OCI-LY1 (cell line): ENCODE measurements around the gene TTLL11.

ENCODE experiments used
- H2AFZ ChIP-seq: fragments of 200-600 bp; sonication (generic), shearing (Covaris generic); 2 replicates; pipeline ENCODE4 v1.6.0; 2014; ENCODE audit warnings: antibody characterized with exemption, mild to moderate bottlenecking, low read length
- H3F3A ChIP-seq: fragments of 200-600 bp; sonication (generic), shearing (Covaris generic); 2 replicates; pipeline ENCODE4 v1.6.0; 2014; ENCODE audit warnings: mild to moderate bottlenecking, antibody characterized with exemption, low read length, moderate library complexity; ENCODE audit not compliant: insufficient read depth
- H3K27ac ChIP-seq: fragments of 200-600 bp; sonication (generic); 2 replicates; pipeline ENCODE4 v1.5.1; 2014; ENCODE audit warnings: low read length, mixed run types, mild to moderate bottlenecking, low read depth; ENCODE audit not compliant: poor library complexity, severe bottlenecking
- H3K27me3 ChIP-seq: fragments of 200-600 bp; sonication (generic); 2 replicates; pipeline ENCODE4 v1.6.0; 2014; ENCODE audit warnings: antibody characterized with exemption, mild to moderate bottlenecking, low read length, moderate library complexity; ENCODE audit not compliant: insufficient read depth
- H3K36me3 ChIP-seq: fragments of 200-600 bp; sonication (generic); 2 replicates; pipeline ENCODE4 v1.6.1; 2014; ENCODE audit warnings: mild to moderate bottlenecking, antibody characterized with exemption, low read length, moderate library complexity, mixed read lengths; ENCODE audit not compliant: insufficient read depth
- H3K4me1 ChIP-seq: fragments of 200-600 bp; sonication (generic); 2 replicates; pipeline ENCODE4 v1.5.1; 2014; ENCODE audit warnings: mild to moderate bottlenecking, low read length, moderate library complexity; ENCODE audit not compliant: insufficient read depth, severe bottlenecking
- H3K4me2 ChIP-seq: fragments of 200-600 bp; sonication (generic), shearing (Covaris generic); 2 replicates; pipeline ENCODE4 v1.6.1; 2014; ENCODE audit warnings: low read length
- H3K4me3 ChIP-seq: fragments of 200-600 bp; sonication (generic); 2 replicates; pipeline ENCODE4 v1.5.1; 2014; ENCODE audit warnings: low read length, low read depth, mild to moderate bottlenecking, mixed read lengths; ENCODE audit not compliant: poor library complexity, severe bottlenecking
- H3K79me2 ChIP-seq: fragments of 200-600 bp; shearing (Covaris generic); 2 replicates; pipeline ENCODE4 v1.6.1; 2016; ENCODE audit warnings: mixed run types, low read length, mixed read lengths; ENCODE audit not compliant: insufficient read depth
- H3K9ac ChIP-seq: fragments of 200-600 bp; sonication (generic), shearing (Covaris generic); 2 replicates; pipeline ENCODE4 v1.6.1; 2014; ENCODE audit warnings: mild to moderate bottlenecking, low read length, mixed read lengths
- H3K9me2 ChIP-seq: fragments of 200-600 bp; sonication (generic), shearing (Covaris generic); 2 replicates; pipeline ENCODE4 v1.6.1; 2014; ENCODE audit warnings: low read depth, mild to moderate bottlenecking, low read length, mixed read lengths
- H3K9me3 ChIP-seq: fragments of 200-600 bp; shearing (Covaris generic); 2 replicates; pipeline ENCODE4 v1.6.1; 2014; ENCODE audit warnings: low read length, mixed read lengths
- H4K20me1 ChIP-seq: fragments of 200-600 bp; sonication (generic), shearing (Covaris generic); 2 replicates; pipeline ENCODE4 v1.6.0; 2016; ENCODE audit warnings: mild to moderate bottlenecking, low read length; ENCODE audit not compliant: insufficient read depth
- CTCF ChIP-seq: fragments of 200-600 bp; sonication (generic), shearing (Covaris generic); IDR thresholded peaks from 2 replicates; pipeline ENCODE4 v1.5.1; 2017; ENCODE audit warnings: mild to moderate bottlenecking, antibody characterized with exemption, low read length, moderate library complexity, mixed read lengths
- EZH2 ChIP-seq: fragments of 200-600 bp; sonication (generic), shearing (Covaris generic); IDR thresholded peaks from 2 replicates; pipeline ENCODE4 v1.8.0; 2017; ENCODE audit warnings: borderline replicate concordance, mixed run types, mild to moderate bottlenecking, antibody characterized with exemption, low read length, moderate library complexity, mixed read lengths

TTLL11 gene

GRCh38 chr9:121815084-121815483, 278.0 kb downstream of the TTLL11 start:
- Histone ChIP-seq H3K27me3 (no peaks in the 10 kb centered on the region), H2AFZ (no peak overlapping the region), H3K4me2 (no peak overlapping the region), H4K20me1 (no peaks in the 10 kb centered on the region), H3K36me3 (no peaks in the 10 kb centered on the region), H3K9me2 (no peaks in the 10 kb centered on the region), H3K9me3 (no peaks in the 10 kb centered on the region), H3K9ac (no peak overlapping the region), H3K27ac (no peak overlapping the region), H3K4me3 (no peak overlapping the region), H3F3A (no peaks in the 10 kb centered on the region), H3K4me1 (peaks cover 11% of the 10 kb centered on the region), H3K79me2 (no peaks in the 10 kb centered on the region)
- TF ChIP-seq CTCF (no peak), EZH2 (no peak)

GRCh38 chr9:121814594-121814993, 278.5 kb downstream of the TTLL11 start:
- Histone ChIP-seq H3K27me3 (no peaks in the 10 kb centered on the region), H3K27ac (no peak overlapping the region), H3K9me2 (no peaks in the 10 kb centered on the region)

GRCh38 chr9:121813519-121814210, 279.4 kb downstream of the TTLL11 start:
- no peak overlapping the region for H3K27ac ChIP-seq
- no peaks in the 10 kb centered on the region for H3K9me2 ChIP-seq
- H4K20me1 ChIP-seq = no peaks in the 10 kb centered on the region
- H3K4me1 ChIP-seq = no peaks in the 10 kb centered on the region
- no peaks in the 10 kb centered on the region for H3K9me3 ChIP-seq
- no peaks in the 10 kb centered on the region for H3K27me3 ChIP-seq
- no peak overlapping the region for H3K4me3 ChIP-seq
- H3K4me2 ChIP-seq = no peak overlapping the region
- H3F3A ChIP-seq = no peaks in the 10 kb centered on the region
- no peak overlapping the region for H3K9ac ChIP-seq
- H2AFZ ChIP-seq = no peak overlapping the region
- no peaks in the 10 kb centered on the region for H3K79me2 ChIP-seq
- TF ChIP-seq CTCF (no peak), EZH2 (no peak)
- no peaks in the 10 kb centered on the region for H3K36me3 ChIP-seq

More at GRCh38 chr9:121814594-121814993, 278.5 kb downstream of the TTLL11 start:
- TF ChIP-seq CTCF (no peak), EZH2 (no peak)
- Histone ChIP-seq H3K4me1 (peaks cover 6% of the 10 kb centered on the region), H3K9ac (no peak overlapping the region), H3F3A (no peaks in the 10 kb centered on the region), H3K36me3 (no peaks in the 10 kb centered on the region), H3K4me3 (no peak overlapping the region), H3K79me2 (no peaks in the 10 kb centered on the region), H4K20me1 (no peaks in the 10 kb centered on the region), H3K4me2 (no peak overlapping the region), H3K9me3 (no peaks in the 10 kb centered on the region), H2AFZ (no peak overlapping the region)
